Muscle of leg (tissue), 11 donors: ENCODE results near the gene ADGRF4. TPM values are rescaled to one million over a fixed set of nuclear protein-coding genes. Genes with fewer than 3 reads are reported as not detected.

ENCODE experiments used
- DNase-seq: peaks from one replicate; pipeline ENCODE4 v3.0.0; 2013
- H3K27ac ChIP-seq: one replicate; pipeline ENCODE4 v1.5.1; 2013; ENCODE audit warnings: mild to moderate bottlenecking, low read length, control low read depth
- H3K27me3 ChIP-seq: one replicate; pipeline ENCODE4 v1.6.1; 2013; ENCODE audit warnings: low read length; ENCODE audit not compliant: control insufficient read depth, insufficient read depth
- H3K36me3 ChIP-seq: one replicate; pipeline ENCODE4 v1.6.1; 2013; ENCODE audit warnings: low read length; ENCODE audit not compliant: control insufficient read depth, insufficient read depth
- H3K4me1 ChIP-seq: one replicate; pipeline ENCODE4 v1.6.1; 2013; ENCODE audit warnings: low read length; ENCODE audit not compliant: control insufficient read depth, insufficient read depth
- H3K4me3 ChIP-seq: one replicate; pipeline ENCODE4 v1.5.1; 2013; ENCODE audit warnings: low read length, control low read depth
- H3K9me3 ChIP-seq: replicated peaks from 2 replicates; pipeline ENCODE4 v1.6.1; 2013; ENCODE audit warnings: low read depth, low read length; ENCODE audit not compliant: control insufficient read depth
- WGBS: methylation state at CpG from one replicate; pipeline ENCODE4 v1.1.5; 2013; ENCODE audit warnings: missing lambda C conversion rate; ENCODE audit not compliant: insufficient coverage; 5-methylcytosine and 5-hydroxymethylcytosine counted together
- polyA plus RNA-seq, 8 donors: library from polyadenylated mRNA; unstranded; fragments of 120-200 nt; gene quantifications; one replicate each; pipeline versions ENCODE4 v1.2.1 to v1.2.3, GENCODE V29; 2013; ENCODE audit warnings: inconsistent platforms in 1 of 8, low replicate concordance in 1 of 8; ENCODE audit not compliant: insufficient read length in 8 of 8, insufficient read depth in 1 of 8
- total RNA-seq: library from RNA; stranded (reverse); fragments of 120-200 nt; gene quantifications from one replicate; pipeline ENCODE4 v1.2.4, GENCODE V29; 2013

The ADGRF4 gene
- total and polyA plus RNA-seq, 9 donors = 0.04 to 0.70 (median 0.16) TPM; not detected in 4

- H3K27me3 ChIP-seq = no peaks in the 10 kb centered on the region
- no peaks in the 10 kb centered on the region for H3K9me3 ChIP-seq
- no peaks in the 10 kb centered on the region for H3K36me3 ChIP-seq
- no peak for DNase-seq
- no peak overlapping the region for H3K27ac ChIP-seq
- no peaks in the 10 kb centered on the region for H3K4me1 ChIP-seq
- WGBS = 91% methylated on average over 3 of the region's 4 CpGs
- no peak overlapping the region for H3K4me3 ChIP-seq
Observed at GRCh38 chr6:47680724-47681123, 17.7 kb upstream of the ADGRF4 start.

- Histone ChIP-seq H3K36me3 (no peaks in the 10 kb centered on the region), H3K27me3 (no peaks in the 10 kb centered on the region), H3K4me1 (no peaks in the 10 kb centered on the region), H3K4me3 (no peak overlapping the region), H3K27ac (no peak overlapping the region), H3K9me3 (no peaks in the 10 kb centered on the region)
- WGBS = no CpG with 5 or more reads among the region's 1 CpG
- no peak for DNase-seq
Observed at GRCh38 chr6:47681201-47681990, 17.0 kb upstream of the ADGRF4 start.

GRCh38 chr6:47686411-47686810, 12.0 kb upstream of the ADGRF4 start:
- Histone ChIP-seq H3K36me3 (no peaks in the 10 kb centered on the region), H3K27me3 (no peaks in the 10 kb centered on the region), H3K4me1 (no peaks in the 10 kb centered on the region), H3K4me3 (no peak overlapping the region), H3K27ac (no peak overlapping the region), H3K9me3 (no peaks in the 10 kb centered on the region)
- DNase-seq = no peak
- no CpG with 5 or more reads among the region's 1 CpG for WGBS

GRCh38 chr6:47687432-47687831, 10.9 kb upstream of the ADGRF4 start:
- H3K4me3 ChIP-seq = no peak overlapping the region
- no peaks in the 10 kb centered on the region for H3K9me3 ChIP-seq
- H3K27me3 ChIP-seq = no peaks in the 10 kb centered on the region
- no peak overlapping the region for H3K27ac ChIP-seq
- WGBS = no CpG with 5 or more reads among the region's 2 CpGs
- DNase-seq = no peak
- no peaks in the 10 kb centered on the region for H3K4me1 ChIP-seq
- H3K36me3 ChIP-seq = no peaks in the 10 kb centered on the region

- H3K4me3 ChIP-seq = no peak overlapping the region
- no peaks in the 10 kb centered on the region for H3K9me3 ChIP-seq
- no peak overlapping the region for H3K27ac ChIP-seq
- no peaks in the 10 kb centered on the region for H3K36me3 ChIP-seq
- H3K27me3 ChIP-seq = no peaks in the 10 kb centered on the region
- 91% methylated on average over 1 of the region's 2 CpGs for WGBS
- DNase-seq = no peak
- H3K4me1 ChIP-seq = no peaks in the 10 kb centered on the region
Observed at GRCh38 chr6:47690214-47690613, 8.2 kb upstream of the ADGRF4 start.

GRCh38 chr6:47690791-47691190, 7.6 kb upstream of the ADGRF4 start:
- H3K27me3 ChIP-seq = no peaks in the 10 kb centered on the region
- H3K9me3 ChIP-seq = no peaks in the 10 kb centered on the region
- H3K27ac ChIP-seq = no peak overlapping the region
- no peaks in the 10 kb centered on the region for H3K4me1 ChIP-seq
- H3K4me3 ChIP-seq = no peak overlapping the region
- WGBS = no CpG with 5 or more reads among the region's 2 CpGs
- DNase-seq = no peak
- H3K36me3 ChIP-seq = no peaks in the 10 kb centered on the region

GRCh38 chr6:47697925-47698324, 455 bp upstream of the ADGRF4 start:
- no peak for DNase-seq
- no peaks in the 10 kb centered on the region for H3K4me1 ChIP-seq
- no peaks in the 10 kb centered on the region for H3K9me3 ChIP-seq
- WGBS = no CpG with 5 or more reads among the region's 2 CpGs
- H3K27ac ChIP-seq = no peak overlapping the region
- no peaks in the 10 kb centered on the region for H3K27me3 ChIP-seq
- no peak overlapping the region for H3K4me3 ChIP-seq
- no peaks in the 10 kb centered on the region for H3K36me3 ChIP-seq

- DNase-seq = no peak
- Histone ChIP-seq H3K36me3 (no peaks in the 10 kb centered on the region), H3K27me3 (no peaks in the 10 kb centered on the region), H3K4me1 (no peaks in the 10 kb centered on the region), H3K9me3 (no peaks in the 10 kb centered on the region), H3K4me3 (no peak overlapping the region), H3K27ac (no peak overlapping the region)
- 100% methylated on average over 1 of the region's 5 CpGs for WGBS
Observed at GRCh38 chr6:47700053-47700452, 1.7 kb downstream of the ADGRF4 start.

GRCh38 chr6:47700596-47700995, 2.2 kb downstream of the ADGRF4 start:
- 100% methylated on average over 2 of the region's 2 CpGs for WGBS
- Histone ChIP-seq H3K27me3 (no peaks in the 10 kb centered on the region), H3K4me1 (no peaks in the 10 kb centered on the region), H3K4me3 (no peak overlapping the region), H3K36me3 (no peaks in the 10 kb centered on the region), H3K9me3 (no peaks in the 10 kb centered on the region), H3K27ac (no peak overlapping the region)
- no peak for DNase-seq

GRCh38 chr6:47701363-47701762, 3.0 kb downstream of the ADGRF4 start:
- no peak overlapping the region for H3K4me3 ChIP-seq
- no peaks in the 10 kb centered on the region for H3K27me3 ChIP-seq
- no peaks in the 10 kb centered on the region for H3K36me3 ChIP-seq
- WGBS = no CpG with 5 or more reads among the region's 4 CpGs
- no peaks in the 10 kb centered on the region for H3K4me1 ChIP-seq
- H3K27ac ChIP-seq = no peak overlapping the region
- DNase-seq = no peak
- no peaks in the 10 kb centered on the region for H3K9me3 ChIP-seq

- Histone ChIP-seq H3K27me3 (no peaks in the 10 kb centered on the region), H3K4me3 (no peak overlapping the region), H3K4me1 (no peaks in the 10 kb centered on the region), H3K27ac (no peak overlapping the region), H3K36me3 (no peaks in the 10 kb centered on the region), H3K9me3 (no peaks in the 10 kb centered on the region)
- DNase-seq = no peak
- no CpG with 5 or more reads among the region's 5 CpGs for WGBS
Observed at GRCh38 chr6:47709160-47709559, 10.8 kb downstream of the ADGRF4 start.
